Measurements from ENCODE around the gene NAT14. TPM values are rescaled to one million over a fixed set of nuclear protein-coding genes. Genes with fewer than 3 reads are reported as not detected.

Gene NAT14, protein sequence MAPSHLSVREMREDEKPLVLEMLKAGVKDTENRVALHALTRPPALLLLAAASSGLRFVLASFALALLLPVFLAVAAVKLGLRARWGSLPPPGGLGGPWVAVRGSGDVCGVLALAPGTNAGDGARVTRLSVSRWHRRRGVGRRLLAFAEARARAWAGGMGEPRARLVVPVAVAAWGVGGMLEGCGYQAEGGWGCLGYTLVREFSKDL
- 1 to 10 TPM; 1.3 to 4.3 (median 2.9) TPM for total RNA-seq

DNA sequence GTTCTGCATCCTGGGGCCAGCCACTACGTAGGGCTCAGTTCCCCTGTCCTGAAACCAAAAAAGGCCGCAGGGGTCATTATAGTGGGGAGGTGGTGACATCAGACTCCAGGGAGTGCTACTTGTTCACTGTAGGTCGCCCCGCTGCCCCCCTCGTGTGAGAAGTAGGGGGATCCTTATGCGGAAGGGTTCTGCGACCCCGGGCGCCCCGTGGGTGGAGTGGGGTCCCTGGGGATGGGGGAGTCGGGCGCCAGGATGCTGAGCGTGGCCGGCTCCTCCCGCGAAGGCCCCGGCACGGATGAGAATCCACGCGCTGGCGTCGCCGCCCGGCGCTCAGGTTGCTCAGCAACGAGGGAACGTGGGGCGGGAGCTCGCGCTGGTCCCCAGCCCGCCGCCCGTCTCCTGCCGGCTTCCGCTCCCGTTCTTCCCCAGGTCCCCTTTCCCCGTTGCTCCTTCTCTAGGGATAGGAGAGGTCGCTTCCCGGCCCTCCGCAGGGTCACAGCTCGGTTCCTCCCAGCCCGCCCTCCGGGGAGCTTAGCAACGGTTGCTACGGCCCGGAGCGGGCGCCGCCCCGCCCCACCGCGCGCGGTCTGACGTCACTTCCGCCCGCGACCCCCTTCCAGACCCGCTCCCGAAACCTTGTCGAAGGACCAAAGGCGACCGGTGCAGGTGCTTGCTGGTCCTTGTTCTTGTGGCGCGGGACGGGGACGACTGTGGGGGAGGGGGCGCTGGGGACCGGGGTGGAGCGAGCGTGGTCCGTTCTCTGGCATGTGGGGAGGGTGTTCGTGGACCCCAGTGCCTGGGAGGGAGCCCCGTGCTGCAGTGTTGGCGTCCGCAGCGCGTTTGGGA lies at the start of gene NAT14:
Gene NAT14 (plus strand): TSS at position 596 of the 846 bp plus-strand sequence. CDS start 521 bp downstream, outside the sequence.
- Histone ChIP-seq H3K9me3 (no peaks in the 10 kb centered on the region), H3K4me3 (peak within 1 kb of the TSS; percentile 27 to 82 (median 56)), H3K36me3 (peaks cover 0 to 37% (median 21%) of the 10 kb centered on the region in 3 donors), H3K27me3 (peaks cover 0 to 9% (median 0%) of the 10 kb centered on the region in 4 donors), H3K27ac (peak within 1 kb of the TSS; percentile 77 to 94 (median 88)), H3K4me1 (peaks cover 35 to 61% (median 42%) of the 10 kb centered on the region in 3 donors)
- WGBS, 2 donors: 0% methylated on average over 11 to 30 of the region's 78 CpGs
- no peak for DNase-seq
- intact Hi-C loops (cut with DNase I): no loop called here
- no peak for TF ChIP-seq POLR2A (IDR thresholded peaks at IDR 0.05)
- TF ChIP-seq, protein P1, sequence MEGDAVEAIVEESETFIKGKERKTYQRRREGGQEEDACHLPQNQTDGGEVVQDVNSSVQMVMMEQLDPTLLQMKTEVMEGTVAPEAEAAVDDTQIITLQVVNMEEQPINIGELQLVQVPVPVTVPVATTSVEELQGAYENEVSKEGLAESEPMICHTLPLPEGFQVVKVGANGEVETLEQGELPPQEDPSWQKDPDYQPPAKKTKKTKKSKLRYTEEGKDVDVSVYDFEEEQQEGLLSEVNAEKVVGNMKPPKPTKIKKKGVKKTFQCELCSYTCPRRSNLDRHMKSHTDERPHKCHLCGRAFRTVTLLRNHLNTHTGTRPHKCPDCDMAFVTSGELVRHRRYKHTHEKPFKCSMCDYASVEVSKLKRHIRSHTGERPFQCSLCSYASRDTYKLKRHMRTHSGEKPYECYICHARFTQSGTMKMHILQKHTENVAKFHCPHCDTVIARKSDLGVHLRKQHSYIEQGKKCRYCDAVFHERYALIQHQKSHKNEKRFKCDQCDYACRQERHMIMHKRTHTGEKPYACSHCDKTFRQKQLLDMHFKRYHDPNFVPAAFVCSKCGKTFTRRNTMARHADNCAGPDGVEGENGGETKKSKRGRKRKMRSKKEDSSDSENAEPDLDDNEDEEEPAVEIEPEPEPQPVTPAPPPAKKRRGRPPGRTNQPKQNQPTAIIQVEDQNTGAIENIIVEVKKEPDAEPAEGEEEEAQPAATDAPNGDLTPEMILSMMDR (IDR thresholded peaks at IDR 0.05): no peak

DNA sequence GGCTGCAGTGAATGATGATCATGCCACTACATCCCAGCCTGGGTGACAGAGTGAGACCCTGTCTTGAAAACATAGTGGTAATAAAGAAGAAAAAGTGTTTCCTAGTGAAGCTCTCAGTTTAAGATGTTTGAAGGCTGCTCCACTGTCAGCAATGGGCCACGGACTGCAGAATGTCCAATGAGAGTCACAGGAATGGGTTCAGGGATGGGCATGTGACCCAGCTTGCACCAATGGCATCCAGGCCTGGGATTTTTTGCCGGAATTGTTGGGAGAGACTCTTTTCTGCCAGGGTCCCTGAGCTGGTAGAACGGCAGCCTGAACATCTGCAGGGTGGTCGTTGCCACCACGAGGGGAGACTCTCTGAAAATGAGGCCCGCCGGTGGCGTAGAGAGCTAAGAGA lies 48.1 kb upstream of the NAT14 start:
- no peak for DNase-seq
- Histone ChIP-seq H3K4me3 (no peak overlapping the region), H3K36me3 (no peaks in the 10 kb centered on the region), H3K27ac (no peak overlapping the region), H3K9me3 (no peaks in the 10 kb centered on the region), H3K27me3 (peaks cover 18 to 83% (median 25%) of the 10 kb centered on the region in 4 donors), H3K4me1 (peaks cover under 1 to 17% (median 12%) of the 10 kb centered on the region in 3 donors)
- intact Hi-C loops (cut with DNase I): no loop called here
- 32 to 37% methylated on average over 8 of the region's 8 CpGs for WGBS, 2 donors
- TF ChIP-seq, protein P1 (IDR thresholded peaks at IDR 0.05): no peak
- no peak for TF ChIP-seq POLR2A (IDR thresholded peaks at IDR 0.05)

DNA sequence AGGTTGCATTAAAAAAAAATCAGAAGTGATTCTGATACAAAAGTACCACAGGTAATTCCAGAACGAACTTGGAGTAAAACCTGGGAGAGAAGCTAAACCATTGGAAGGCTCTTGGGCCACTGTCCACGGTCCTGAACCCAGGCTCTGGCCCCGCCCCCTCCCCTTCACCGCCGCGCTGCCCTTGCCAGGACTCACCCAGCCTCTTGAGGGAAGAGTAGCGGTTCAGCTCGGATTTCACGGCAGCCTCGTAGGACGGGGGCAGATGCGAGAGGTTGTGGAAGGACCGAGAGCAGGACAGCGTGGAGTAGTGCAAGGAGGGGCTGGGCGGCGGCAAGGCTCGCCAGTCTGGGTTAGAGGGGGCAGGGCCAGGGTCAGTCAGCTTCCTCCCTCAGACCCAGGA lies 47.6 kb upstream of the NAT14 start:
- H3K36me3 ChIP-seq: no peaks in the 10 kb centered on the region
- H3K27me3 ChIP-seq: peaks cover 21 to 83% (median 27%) of the 10 kb centered on the region in 4 donors

DNA sequence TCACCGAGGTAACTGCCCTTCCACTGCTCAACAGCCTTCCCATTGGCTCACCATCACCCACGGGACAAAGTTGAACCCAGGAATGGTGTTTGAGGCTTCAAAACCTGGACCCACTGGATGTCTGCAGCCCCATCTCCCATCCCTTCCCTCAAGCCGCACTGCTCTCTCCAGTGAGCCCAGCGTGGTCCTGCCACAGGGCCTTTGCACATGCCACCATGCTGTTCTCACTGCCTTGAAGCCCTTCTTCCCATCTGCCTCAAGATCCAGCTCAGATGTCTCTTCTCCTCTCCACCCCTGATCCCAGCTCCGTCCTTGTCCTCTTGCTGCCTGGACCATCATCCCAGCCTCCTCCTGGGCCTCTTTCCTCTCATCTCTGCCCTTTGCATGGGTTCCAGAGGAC lies 45.9 kb upstream of the NAT14 start:
- intact Hi-C loops (cut with DNase I): no loop called here
- no peaks in the 10 kb centered on the region for H3K36me3 ChIP-seq

More for the DNA sequence above, 47.6 kb upstream of the NAT14 start:
- DNase-seq: no peak
- Histone ChIP-seq H3K27ac (no peak overlapping the region), H3K4me1 (peaks cover 6 to 23% (median 14%) of the 10 kb centered on the region in 3 donors), H3K4me3 (no peak overlapping the region), H3K9me3 (no peaks in the 10 kb centered on the region)
- no peak for TF ChIP-seq POLR2A (IDR thresholded peaks at IDR 0.05)
- TF ChIP-seq, protein P1 (IDR thresholded peaks at IDR 0.05): no peak
- intact Hi-C loops (cut with DNase I): no loop called here
- 0 to 7% methylated on average over 6 of the region's 17 CpGs for WGBS, 2 donors

More for the DNA sequence above, 45.9 kb upstream of the NAT14 start:
- H3K27me3 ChIP-seq: peaks cover 21 to 83% (median 29%) of the 10 kb centered on the region in 4 donors
- WGBS, 2 donors: 67 to 77% methylated on average over 4 to 5 of the region's 5 CpGs
- H3K27ac ChIP-seq: no peak overlapping the region
- H3K4me3 ChIP-seq: no peak overlapping the region
- H3K4me1 ChIP-seq: peaks cover 11 to 34% (median 14%) of the 10 kb centered on the region in 3 donors
- TF ChIP-seq POLR2A (IDR thresholded peaks at IDR 0.05): no peak
- TF ChIP-seq, protein P1 (IDR thresholded peaks at IDR 0.05): no peak
- DNase-seq: no peak
- no peaks in the 10 kb centered on the region for H3K9me3 ChIP-seq

Measured in esophagus squamous epithelium (tissue), 5 donors.